HepG2 (cell line): ENCODE data around the gene DLX3. TPM values are rescaled to one million over a fixed set of nuclear protein-coding genes. Genes with fewer than 3 reads are reported as not detected.
A peak's percentile ranks its signal among the peaks of the same experiment; 100 is the strongest.

Source experiments
- AGO2 ChIP-seq: fragments of 200-400 bp; formaldehyde crosslinking; optimal IDR thresholded peaks from 2 replicates; pipeline ENCODE3; 2017; ENCODE audit warnings: mild to moderate bottlenecking, low read depth, low read length, moderate library complexity
- ARID2 ChIP-seq: sonication (generic); formaldehyde crosslinking; IDR thresholded peaks from 2 replicates; pipeline ENCODE4 v1.8.1; 2022; ENCODE audit warnings: mild to moderate bottlenecking, missing genetic modification reagents, borderline replicate concordance
- ATRX ChIP-seq: sonication (generic); formaldehyde crosslinking; IDR thresholded peaks from 2 replicates; pipeline ENCODE4 v1.4.0; 2020; ENCODE audit warnings: missing genetic modification reagents, borderline replicate concordance
- CC2D1A ChIP-seq: sonication (generic); formaldehyde crosslinking; IDR thresholded peaks from 2 replicates; pipeline ENCODE4 v1.8.1; 2023; ENCODE audit warnings: mild to moderate bottlenecking, missing genetic modification reagents
- CENPX ChIP-seq: sonication (generic); formaldehyde crosslinking; IDR thresholded peaks from 2 replicates; pipeline ENCODE4 v1.9.0; 2021; ENCODE audit warnings: mild to moderate bottlenecking, missing genetic modification reagents, moderate library complexity
- CREB3 ChIP-seq: sonication (generic); formaldehyde crosslinking; IDR thresholded peaks from 2 replicates; pipeline ENCODE4 v1.5.0; 2020; ENCODE audit warnings: missing genetic modification reagents
- GFI1 ChIP-seq: sonication (generic); formaldehyde crosslinking; IDR thresholded peaks from 2 replicates; pipeline ENCODE4 v1.5.0; 2020; ENCODE audit warnings: missing genetic modification reagents, mild to moderate bottlenecking, borderline replicate concordance
- HIVEP1 ChIP-seq: sonication (generic); formaldehyde crosslinking; IDR thresholded peaks from 2 replicates; pipeline ENCODE4 v1.4.0; 2020; ENCODE audit warnings: mild to moderate bottlenecking, missing genetic modification reagents
- HOXA5 ChIP-seq: sonication (generic); formaldehyde crosslinking; IDR thresholded peaks from 2 replicates; pipeline ENCODE4 v1.4.0; 2020; ENCODE audit warnings: missing genetic modification reagents
- HOXD1 ChIP-seq: sonication (generic); formaldehyde crosslinking; IDR thresholded peaks from 2 replicates; pipeline ENCODE4 v1.5.0; 2020; ENCODE audit warnings: missing genetic modification reagents
- JARID2 ChIP-seq: sonication (generic); formaldehyde crosslinking; IDR thresholded peaks from 2 replicates; pipeline ENCODE4 v1.8.1; 2023; ENCODE audit warnings: missing genetic modification reagents, inconsistent platforms; ENCODE audit not compliant: insufficient replicate concordance
- NAIF1 ChIP-seq: sonication (generic); formaldehyde crosslinking; IDR thresholded peaks from 2 replicates; pipeline ENCODE4 v1.5.0; 2020; ENCODE audit warnings: mild to moderate bottlenecking, missing genetic modification reagents, borderline replicate concordance
- RARA ChIP-seq: IDR thresholded peaks from 2 replicates; pipeline ENCODE4 v1.6.1; 2016; ENCODE audit warnings: missing genetic modification reagents, missing compliant biosample characterization
- RFX1 ChIP-seq: fragments of 450-650 bp; IDR thresholded peaks from 2 replicates; pipeline ENCODE4 v1.6.1; 2017
- RFXANK ChIP-seq: IDR thresholded peaks from 2 replicates; pipeline ENCODE4 v1.6.1; 2016
- RFXAP ChIP-seq: sonication (generic); formaldehyde crosslinking; IDR thresholded peaks from 2 replicates; pipeline ENCODE4 v1.4.0; 2020; ENCODE audit warnings: missing genetic modification reagents, borderline replicate concordance
- RXRA ChIP-seq: sonication (generic); formaldehyde crosslinking; IDR thresholded peaks from 2 replicates; pipeline ENCODE4 v1.5.1; 2020; ENCODE audit warnings: missing genetic modification reagents
- SALL2 ChIP-seq: sonication (generic); formaldehyde crosslinking; IDR thresholded peaks from 2 replicates; pipeline ENCODE4 v1.8.1; 2023; ENCODE audit warnings: mild to moderate bottlenecking, missing genetic modification reagents, inconsistent platforms
- SSRP1 ChIP-seq: IDR thresholded peaks from 2 replicates; pipeline ENCODE4 v1.6.1; 2016; ENCODE audit warnings: control low read depth
- TERF1 ChIP-seq: sonication (generic); formaldehyde crosslinking; IDR thresholded peaks from 2 replicates; pipeline ENCODE4 v1.8.0; 2022; ENCODE audit warnings: mild to moderate bottlenecking, missing genetic modification reagents, moderate library complexity
- ZBTB7B ChIP-seq: sonication (generic); formaldehyde crosslinking; IDR thresholded peaks from 2 replicates; pipeline ENCODE4 v1.4.0; 2020; ENCODE audit warnings: missing genetic modification reagents
- ZNF101 ChIP-seq: sonication (generic); formaldehyde crosslinking; IDR thresholded peaks from 2 replicates; pipeline ENCODE4 v1.4.0; 2020; ENCODE audit warnings: mild to moderate bottlenecking, low read depth, missing genetic modification reagents, borderline replicate concordance
- ZNF121 ChIP-seq: sonication (generic); formaldehyde crosslinking; IDR thresholded peaks from 2 replicates; pipeline ENCODE4 v1.5.0; 2020; ENCODE audit warnings: mild to moderate bottlenecking, missing genetic modification reagents
- ZNF205 ChIP-seq: IDR thresholded peaks from 2 replicates; pipeline ENCODE4 v1.6.1; 2018; ENCODE audit warnings: missing biosample characterization, missing genetic modification reagents
- ZNF251 ChIP-seq: sonication (generic); formaldehyde crosslinking; IDR thresholded peaks from 2 replicates; pipeline ENCODE4 v1.9.0; 2021; ENCODE audit warnings: mild to moderate bottlenecking, missing genetic modification reagents
- ZNF3 ChIP-seq: IDR thresholded peaks from 2 replicates; pipeline ENCODE4 v1.7.0; 2017; ENCODE audit warnings: inconsistent platforms
- ZNF33A ChIP-seq: sonication (generic); formaldehyde crosslinking; IDR thresholded peaks from 2 replicates; pipeline ENCODE4 v1.5.1; 2020; ENCODE audit warnings: missing genetic modification reagents, mild to moderate bottlenecking, moderate library complexity, borderline replicate concordance
- ZNF350 ChIP-seq: sonication (generic); formaldehyde crosslinking; IDR thresholded peaks from 2 replicates; pipeline ENCODE4 v1.4.0; 2020; ENCODE audit warnings: mild to moderate bottlenecking, low read depth, missing genetic modification reagents, borderline replicate concordance
- ZNF354B ChIP-seq: sonication (generic); formaldehyde crosslinking; IDR thresholded peaks from 2 replicates; pipeline ENCODE4 v1.8.0; 2022; ENCODE audit warnings: mild to moderate bottlenecking, missing genetic modification reagents
- ZNF547 ChIP-seq: sonication (generic); formaldehyde crosslinking; IDR thresholded peaks from 2 replicates; pipeline ENCODE4 v1.5.1; 2020; ENCODE audit warnings: mild to moderate bottlenecking, missing genetic modification reagents
- ZNF713 ChIP-seq: sonication (generic); formaldehyde crosslinking; IDR thresholded peaks from 2 replicates; pipeline ENCODE4 v1.4.0; 2020; ENCODE audit warnings: mild to moderate bottlenecking, missing genetic modification reagents
- ZNF720 ChIP-seq: sonication (generic); formaldehyde crosslinking; IDR thresholded peaks from 2 replicates; pipeline ENCODE4 v1.4.0; 2020; ENCODE audit warnings: missing genetic modification reagents
- ZNF761 ChIP-seq: sonication (generic); formaldehyde crosslinking; conservative IDR thresholded peaks from 2 replicates; pipeline ENCODE4 v1.4.0; 2020; ENCODE audit warnings: mild to moderate bottlenecking, missing genetic modification reagents
- ZNF850 ChIP-seq: sonication (generic); formaldehyde crosslinking; conservative IDR thresholded peaks from 2 replicates; pipeline ENCODE4 v1.9.0; 2021; ENCODE audit warnings: mild to moderate bottlenecking, missing genetic modification reagents
- polyA plus RNA-seq, 8 experiments: library from polyadenylated mRNA; depleted of rRNA in 3 of 8; stranded (reverse) in 7 of 8; unstranded in 1 of 8; fragments of >200 nt; fragmentation: Illumina TruSeq in 4 of 8; extraction: Trizol in 4 of 8; gene quantifications; 2 replicates each; pipeline versions ENCODE4 v1.2.1 to v1.2.3, GENCODE V29; 2011 to 2016; ENCODE audit warnings: low read depth in 4 of 8, missing spikeins in 1 of 8, mixed read lengths in 1 of 8; ENCODE audit not compliant: insufficient read depth in 1 of 8
- total RNA-seq, 5 experiments: library from RNA; depleted of rRNA; stranded (reverse); fragments of >200 nt; fragmentation: Illumina TruSeq; extraction: Trizol; gene quantifications; 2 replicates each; pipeline ENCODE4 v1.2.3, GENCODE V29; 2016; ENCODE audit warnings: low read depth in 1 of 5

Gene DLX3
- total and polyA plus RNA-seq, 2 of the 13 experiments (the other 11 are each of a cell fraction or from before 2014, with no cell fraction given): 0.03 TPM; not detected in 1

- TF ChIP-seq ARID2 (CRISPR knock-in tag) (no peak), HIVEP1 (0 out of 2 replicates have a peak, but pooled peaks have one; percentile 19), ZNF761 (CRISPR knock-in tag) (no peak), ATRX (CRISPR knock-in tag) (no peak), ZNF121 (CRISPR knock-in tag) (no peak), ZNF101 (CRISPR knock-in tag) (no peak), ZNF354B (CRISPR knock-in tag) (no peak), SSRP1 (CRISPR knock-in tag) (no peak), HOXA5 (CRISPR knock-in tag) (no peak), CREB3 (no peak), ZNF850 (CRISPR knock-in tag) (0 out of 2 replicates have a peak, but pooled peaks have one; percentile 68), RFXAP (CRISPR knock-in tag) (peak; percentile 32; the same call in 1 of the 2 replicates), ZNF350 (CRISPR knock-in tag) (peak; percentile 46), ZNF720 (CRISPR knock-in tag) (no peak), JARID2 (CRISPR knock-in tag) (no peak), TERF1 (CRISPR knock-in tag) (no peak), ZNF547 (no peak; the same call in 1 of the 2 replicates), CENPX (CRISPR knock-in tag) (no peak), HOXD1 (CRISPR knock-in tag) (no peak), ZNF713 (no peak), CC2D1A (no peak), ZNF251 (no peak), ZNF33A (CRISPR knock-in tag) (no peak), AGO2 (no peak), RFXANK (no peak), ZNF205 (no peak; the same call in 1 of the 2 replicates), RARA (CRISPR knock-in tag) (peak; percentile 61), NAIF1 (CRISPR knock-in tag) (no peak), SALL2 (no peak), RFX1 (no peak), RXRA (no peak), ZNF3 (no peak), ZBTB7B (CRISPR knock-in tag) (no peak), GFI1 (0 out of 2 replicates have a peak, but pooled peaks have one; percentile 30)
Observed at GRCh38 chr17:49968405-49969133, 26.5 kb downstream of the DLX3 start (continued).
